ENCODE data around the gene NPIPA1.
"Not testable (repeated sequence)": the region's sequence is repeated elsewhere in the genome, so short reads cannot be mapped to it uniquely, and the experiment has no call there.

GRCh38 chr16:14975418-14976194 is 38.4 kb downstream of the NPIPA1 start:
- TF ChIP-seq, protein P1, sequence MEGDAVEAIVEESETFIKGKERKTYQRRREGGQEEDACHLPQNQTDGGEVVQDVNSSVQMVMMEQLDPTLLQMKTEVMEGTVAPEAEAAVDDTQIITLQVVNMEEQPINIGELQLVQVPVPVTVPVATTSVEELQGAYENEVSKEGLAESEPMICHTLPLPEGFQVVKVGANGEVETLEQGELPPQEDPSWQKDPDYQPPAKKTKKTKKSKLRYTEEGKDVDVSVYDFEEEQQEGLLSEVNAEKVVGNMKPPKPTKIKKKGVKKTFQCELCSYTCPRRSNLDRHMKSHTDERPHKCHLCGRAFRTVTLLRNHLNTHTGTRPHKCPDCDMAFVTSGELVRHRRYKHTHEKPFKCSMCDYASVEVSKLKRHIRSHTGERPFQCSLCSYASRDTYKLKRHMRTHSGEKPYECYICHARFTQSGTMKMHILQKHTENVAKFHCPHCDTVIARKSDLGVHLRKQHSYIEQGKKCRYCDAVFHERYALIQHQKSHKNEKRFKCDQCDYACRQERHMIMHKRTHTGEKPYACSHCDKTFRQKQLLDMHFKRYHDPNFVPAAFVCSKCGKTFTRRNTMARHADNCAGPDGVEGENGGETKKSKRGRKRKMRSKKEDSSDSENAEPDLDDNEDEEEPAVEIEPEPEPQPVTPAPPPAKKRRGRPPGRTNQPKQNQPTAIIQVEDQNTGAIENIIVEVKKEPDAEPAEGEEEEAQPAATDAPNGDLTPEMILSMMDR (IDR thresholded peaks at IDR 0.05; ENCODE audit: insufficient read depth, low read length), result not testable (repeated sequence)
- not testable (repeated sequence) for TF ChIP-seq POLR2AphosphoS5 (IDR thresholded peaks at IDR 0.05; ENCODE audit: low read depth); SPI1 (IDR thresholded peaks at IDR 0.05; ENCODE audit: borderline replicate concordance, low read depth)
